Ovary (tissue), 3 donors: ENCODE measurements around the gene NRN1L.

Source experiments
- EP300 ChIP-seq: sonication (generic); formaldehyde crosslinking; IDR thresholded peaks from one replicate; pipeline ENCODE4 v1.6.1; 2017; ENCODE audit warnings: antibody characterized with exemption
- POLR2A ChIP-seq: fragments of 450-650 bp; IDR thresholded peaks from one replicate; pipeline ENCODE4 v1.6.1; 2017; ENCODE audit warnings: antibody characterized with exemption, mild to moderate bottlenecking, moderate library complexity
- TF ChIP-seq, protein P1 (sequence below), 3 donors: fragments of 450-650 bp in 2 of 3; fragments of 200-600 bp in 1 of 3; IDR thresholded peaks; one replicate each; pipeline versions ENCODE4 v1.5.1 to v1.8.0; 2016 to 2022; ENCODE audit warnings: antibody characterized with exemption in 3 of 3, mild to moderate bottlenecking in 1 of 3
- donor health status: DM: no; HTN: no; CAD: no.

DNA sequence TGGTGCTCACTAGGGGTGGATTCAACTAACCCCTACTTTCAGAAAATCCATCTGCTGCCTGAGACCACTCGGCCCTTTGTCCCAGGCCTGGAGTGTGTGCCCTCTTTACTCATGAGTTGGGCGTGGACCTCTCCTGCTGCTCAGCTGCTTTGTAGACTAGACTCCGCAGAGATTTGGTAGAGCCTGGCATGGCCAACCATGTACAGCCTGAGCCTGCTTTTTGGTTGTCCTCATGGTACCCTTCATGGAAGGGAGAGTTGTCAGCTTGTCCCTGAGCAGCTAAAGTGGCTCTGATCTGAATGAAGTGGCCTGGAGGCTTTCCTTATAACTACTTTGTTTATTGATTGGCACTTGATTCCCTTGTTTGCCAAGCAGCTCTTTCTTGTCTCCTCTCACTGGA, 10.3 kb upstream of the NRN1L start:
- TF ChIP-seq, protein P1, sequence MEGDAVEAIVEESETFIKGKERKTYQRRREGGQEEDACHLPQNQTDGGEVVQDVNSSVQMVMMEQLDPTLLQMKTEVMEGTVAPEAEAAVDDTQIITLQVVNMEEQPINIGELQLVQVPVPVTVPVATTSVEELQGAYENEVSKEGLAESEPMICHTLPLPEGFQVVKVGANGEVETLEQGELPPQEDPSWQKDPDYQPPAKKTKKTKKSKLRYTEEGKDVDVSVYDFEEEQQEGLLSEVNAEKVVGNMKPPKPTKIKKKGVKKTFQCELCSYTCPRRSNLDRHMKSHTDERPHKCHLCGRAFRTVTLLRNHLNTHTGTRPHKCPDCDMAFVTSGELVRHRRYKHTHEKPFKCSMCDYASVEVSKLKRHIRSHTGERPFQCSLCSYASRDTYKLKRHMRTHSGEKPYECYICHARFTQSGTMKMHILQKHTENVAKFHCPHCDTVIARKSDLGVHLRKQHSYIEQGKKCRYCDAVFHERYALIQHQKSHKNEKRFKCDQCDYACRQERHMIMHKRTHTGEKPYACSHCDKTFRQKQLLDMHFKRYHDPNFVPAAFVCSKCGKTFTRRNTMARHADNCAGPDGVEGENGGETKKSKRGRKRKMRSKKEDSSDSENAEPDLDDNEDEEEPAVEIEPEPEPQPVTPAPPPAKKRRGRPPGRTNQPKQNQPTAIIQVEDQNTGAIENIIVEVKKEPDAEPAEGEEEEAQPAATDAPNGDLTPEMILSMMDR (IDR thresholded peaks at IDR 0.05) = no peak
- TF ChIP-seq POLR2A = no peak
- TF ChIP-seq EP300 = no peak
